DND-41 (cell line): ENCODE results near the gene MAGEA11.
"Not testable (repeated sequence)": the region's sequence is repeated elsewhere in the genome, so short reads cannot be mapped to it uniquely, and the experiment has no call there.

ENCODE experiments used
- ATAC-seq: fragments of 200-7000 bp; cut with Tn5 transposase; 3 replicates; pipeline ENCODE4 v1.9.1; 2021; ENCODE audit warnings: low read depth; ENCODE audit not compliant: insufficient read depth
- DNase-seq: peaks from one replicate; pipeline ENCODE4 v3.0.0-alpha.2; 2020
- H2AFZ ChIP-seq: 2 replicates; pipeline ENCODE4 v1.6.0; 2012; ENCODE audit warnings: low read depth, low read length
- H3K27ac ChIP-seq: 2 replicates; pipeline ENCODE4 v1.5.1; 2012; ENCODE audit warnings: low read length, inconsistent platforms
- H3K27me3 ChIP-seq: fragments of 200-600 bp; sonication (generic); 2 replicates; pipeline ENCODE4 v1.6.0; 2012; ENCODE audit warnings: low read length, mild to moderate bottlenecking, inconsistent platforms; ENCODE audit not compliant: insufficient read depth, poor library complexity
- H3K36me3 ChIP-seq: 2 replicates; pipeline ENCODE4 v1.5.1; 2012; ENCODE audit warnings: low read length, inconsistent platforms; ENCODE audit not compliant: insufficient read depth
- H3K4me1 ChIP-seq: 2 replicates; pipeline ENCODE4 v1.5.1; 2012; ENCODE audit warnings: mild to moderate bottlenecking, low read length; ENCODE audit not compliant: insufficient read depth
- H3K4me2 ChIP-seq: 2 replicates; pipeline ENCODE4 v1.6.0; 2012; ENCODE audit warnings: mild to moderate bottlenecking, moderate library complexity, low read length, inconsistent platforms; ENCODE audit not compliant: insufficient read depth
- H3K4me3 ChIP-seq, 2 experiments: fragments of 200-600 bp in 1 of 2; shearing (Covaris generic) in 1 of 2; 2 replicates each; pipeline ENCODE4 v1.5.1; 2012 to 2016; ENCODE audit warnings: inconsistent platforms in 2 of 2, low read length in 2 of 2, mild to moderate bottlenecking in 2 of 2, low read depth in 1 of 2, moderate library complexity in 1 of 2
- H3K79me2 ChIP-seq: 2 replicates; pipeline ENCODE4 v1.6.0; 2012; ENCODE audit warnings: low read length, inconsistent platforms; ENCODE audit not compliant: insufficient read depth
- H3K9ac ChIP-seq: 2 replicates; pipeline ENCODE4 v1.6.0; 2012; ENCODE audit warnings: low read depth, mild to moderate bottlenecking, inconsistent platforms, low read length, moderate library complexity
- H3K9me3 ChIP-seq: 2 replicates; pipeline ENCODE4 v1.5.1; 2012; ENCODE audit warnings: low read length, moderate library complexity, mild to moderate bottlenecking, inconsistent platforms; ENCODE audit not compliant: insufficient read depth, severe bottlenecking
- H4K20me1 ChIP-seq: 2 replicates; pipeline ENCODE4 v1.6.0; 2012; ENCODE audit warnings: low read length; ENCODE audit not compliant: insufficient read depth
- CTCF ChIP-seq: IDR thresholded peaks from 2 replicates; pipeline ENCODE4 v1.5.1; 2012; ENCODE audit warnings: borderline replicate concordance, low read length, moderate library complexity, mild to moderate bottlenecking; ENCODE audit not compliant: poor library complexity, severe bottlenecking; ENCODE audit errors: extremely low read depth
- EZH2 ChIP-seq: IDR thresholded peaks from 3 replicates; pipeline ENCODE4 v1.6.1; 2012; ENCODE audit warnings: borderline replicate concordance, low read depth, mild to moderate bottlenecking, moderate library complexity, low read length, inconsistent platforms; ENCODE audit not compliant: severe bottlenecking

Gene MAGEA11

GRCh38 chrX:149760965-149761364, 49.1 kb downstream of the MAGEA11 start:
- no peak for ATAC-seq
- H3K9me3 ChIP-seq: no peaks in the 10 kb centered on the region
- no peak overlapping the region for H3K4me2 ChIP-seq

GRCh38 chrX:149761858-149762674, 50.2 kb downstream of the MAGEA11 start:
- H3K79me2 ChIP-seq, H3K27ac ChIP-seq, H3K36me3 ChIP-seq, DNase-seq, H3K4me2 ChIP-seq, H3K4me1 ChIP-seq, H3K27me3 ChIP-seq, H3K9ac ChIP-seq, H3K4me3 ChIP-seq, H2AFZ ChIP-seq, H3K9me3 ChIP-seq, H4K20me1 ChIP-seq, ATAC-seq: not testable (repeated sequence)

More at GRCh38 chrX:149760965-149761364, 49.1 kb downstream of the MAGEA11 start:
- no peaks in the 10 kb centered on the region for H3K36me3 ChIP-seq
- H3K27ac ChIP-seq: no peak overlapping the region
- H3K27me3 ChIP-seq: no peaks in the 10 kb centered on the region
- no peaks in the 10 kb centered on the region for H4K20me1 ChIP-seq
- no peaks in the 10 kb centered on the region for H3K4me1 ChIP-seq
- no peaks in the 10 kb centered on the region for H3K79me2 ChIP-seq
- H3K4me3 ChIP-seq: no peak overlapping the region
- H3K9ac ChIP-seq: no peak overlapping the region
- TF ChIP-seq CTCF: no peak
- no peak for TF ChIP-seq EZH2
- H2AFZ ChIP-seq: no peak overlapping the region
- DNase-seq: no peak

GRCh38 chrX:149762696-149763614, 51.1 kb downstream of the MAGEA11 start:
- Histone ChIP-seq H3K27ac (no peak overlapping the region), H3K9me3 (no peaks in the 10 kb centered on the region), H3K79me2 (no peaks in the 10 kb centered on the region), H3K27me3 (no peaks in the 10 kb centered on the region), H3K36me3 (no peaks in the 10 kb centered on the region), H3K4me3 (no peak overlapping the region), H3K4me1 (no peaks in the 10 kb centered on the region), H3K4me2 (no peak overlapping the region), H3K9ac (no peak overlapping the region), H4K20me1 (no peaks in the 10 kb centered on the region), H2AFZ (no peak overlapping the region)
- DNase-seq: no peak
- ATAC-seq: no peak
- TF ChIP-seq EZH2 (no peak), CTCF (no peak)
